HEK293 (cell line): ENCODE measurements around the gene MAN1C1.
A peak's percentile ranks its signal among the peaks of the same experiment; 100 is the strongest.

Experiments
- BCL11B ChIP-seq: fragments of 450-650 bp; formaldehyde crosslinking; IDR thresholded peaks from 2 replicates; pipeline ENCODE4 v1.5.1; 2016; ENCODE audit warnings: low read depth, missing biosample characterization, missing genetic modification characterization
- GFI1B ChIP-seq: fragments of 450-650 bp; formaldehyde crosslinking; IDR thresholded peaks from 2 replicates; pipeline ENCODE4 v1.5.1; 2016; ENCODE audit warnings: missing biosample characterization, missing genetic modification characterization
- GLIS1 ChIP-seq: fragments of 450-650 bp; formaldehyde crosslinking; IDR thresholded peaks from 2 replicates; pipeline ENCODE4 v1.5.1; 2016; ENCODE audit warnings: missing biosample characterization, missing genetic modification characterization
- HOXC10 ChIP-seq: sonication (generic); formaldehyde crosslinking; IDR thresholded peaks from 2 replicates; pipeline ENCODE4 v1.8.1; 2023; ENCODE audit warnings: mild to moderate bottlenecking, missing genetic modification reagents
- OVOL3 ChIP-seq: fragments of 450-650 bp; formaldehyde crosslinking; IDR thresholded peaks from 2 replicates; pipeline ENCODE4 v1.5.1; 2016; ENCODE audit warnings: missing biosample characterization, missing genetic modification characterization
- PRDM2 ChIP-seq: fragments of 450-650 bp; formaldehyde crosslinking; IDR thresholded peaks from 2 replicates; pipeline ENCODE4 v1.5.1; 2016; ENCODE audit warnings: missing biosample characterization, missing genetic modification characterization, borderline replicate concordance
- SCRT1 ChIP-seq: fragments of 450-650 bp; formaldehyde crosslinking; IDR thresholded peaks from 2 replicates; pipeline ENCODE4 v1.5.1; 2016; ENCODE audit warnings: missing biosample characterization, missing genetic modification characterization, borderline replicate concordance
- TCF7L2 ChIP-seq: IDR thresholded peaks from 2 replicates; pipeline ENCODE4 v1.6.1; 2011; ENCODE audit warnings: low read depth, mild to moderate bottlenecking, inconsistent platforms, low read length, moderate library complexity, borderline replicate concordance
- WT1 ChIP-seq: fragments of 450-650 bp; formaldehyde crosslinking; IDR thresholded peaks from 2 replicates; pipeline ENCODE4 v1.5.1; 2016; ENCODE audit warnings: missing biosample characterization, missing genetic modification characterization
- YY2 ChIP-seq: fragments of 450-650 bp; formaldehyde crosslinking; IDR thresholded peaks from 2 replicates; pipeline ENCODE4 v1.5.1; 2016; ENCODE audit warnings: missing biosample characterization, missing genetic modification characterization
- ZBTB1 ChIP-seq: fragments of 450-650 bp; formaldehyde crosslinking; IDR thresholded peaks from 2 replicates; pipeline ENCODE4 v1.5.1; 2016; ENCODE audit warnings: missing biosample characterization, missing genetic modification characterization
- ZNF10 ChIP-seq: fragments of 450-650 bp; formaldehyde crosslinking; IDR thresholded peaks from 2 replicates; pipeline ENCODE4 v1.5.1; 2017; ENCODE audit warnings: missing biosample characterization, missing genetic modification characterization
- ZNF19 ChIP-seq: fragments of 450-650 bp; formaldehyde crosslinking; IDR thresholded peaks from 2 replicates; pipeline ENCODE4; 2016; ENCODE audit warnings: missing biosample characterization, missing genetic modification characterization, low read depth
- ZNF221 ChIP-seq: fragments of 450-650 bp; formaldehyde crosslinking; IDR thresholded peaks from 2 replicates; pipeline ENCODE4 v1.5.1; 2017; ENCODE audit warnings: missing biosample characterization, missing genetic modification characterization, borderline replicate concordance
- ZNF266 ChIP-seq: fragments of 450-650 bp; formaldehyde crosslinking; IDR thresholded peaks from 2 replicates; pipeline ENCODE4 v1.5.1; 2016; ENCODE audit warnings: missing biosample characterization, missing genetic modification characterization, low read depth
- ZNF416 ChIP-seq: fragments of 450-650 bp; formaldehyde crosslinking; IDR thresholded peaks from 2 replicates; pipeline ENCODE4 v1.5.1; 2016; ENCODE audit warnings: missing biosample characterization, missing genetic modification characterization
- ZNF423 ChIP-seq: fragments of 450-650 bp; formaldehyde crosslinking; IDR thresholded peaks from 2 replicates; pipeline ENCODE4 v1.5.1; 2016; ENCODE audit warnings: missing biosample characterization, missing genetic modification characterization
- ZNF571 ChIP-seq: fragments of 450-650 bp; formaldehyde crosslinking; IDR thresholded peaks from 2 replicates; pipeline ENCODE4 v1.5.0; 2017; ENCODE audit warnings: missing biosample characterization, missing genetic modification characterization
- ZNF585B ChIP-seq: fragments of 450-650 bp; formaldehyde crosslinking; IDR thresholded peaks from 2 replicates; pipeline ENCODE4 v1.5.1; 2016; ENCODE audit warnings: missing biosample characterization, missing genetic modification characterization
- ZNF621 ChIP-seq: fragments of 450-650 bp; formaldehyde crosslinking; IDR thresholded peaks from 2 replicates; pipeline ENCODE4 v1.5.1; 2017; ENCODE audit warnings: missing biosample characterization, missing genetic modification characterization
- ZNF626 ChIP-seq: fragments of 450-650 bp; sonication (Bioruptor Pico); formaldehyde crosslinking; IDR thresholded peaks from 2 replicates; pipeline ENCODE4 v1.5.1; 2018; ENCODE audit warnings: missing biosample characterization, missing genetic modification characterization, inconsistent platforms
- ZNF76 ChIP-seq: fragments of 450-650 bp; formaldehyde crosslinking; IDR thresholded peaks from 2 replicates; pipeline ENCODE4; 2016; ENCODE audit warnings: low read depth, missing biosample characterization, missing genetic modification characterization, borderline replicate concordance
- ZNF792 ChIP-seq: fragments of 450-650 bp; formaldehyde crosslinking; IDR thresholded peaks from 2 replicates; pipeline ENCODE4 v1.5.1; 2016; ENCODE audit warnings: missing biosample characterization, missing genetic modification characterization
- ZSCAN23 ChIP-seq: fragments of 450-650 bp; formaldehyde crosslinking; IDR thresholded peaks from 2 replicates; pipeline ENCODE4 v1.5.1; 2016; ENCODE audit warnings: missing biosample characterization, missing genetic modification characterization
- ZSCAN30 ChIP-seq: fragments of 450-650 bp; IDR thresholded peaks from 2 replicates; pipeline ENCODE4 v1.5.1; 2018; ENCODE audit warnings: missing biosample characterization, mild to moderate bottlenecking, missing genetic modification characterization, moderate library complexity
- TF ChIP-seq, protein P1 (sequence below): fragments of 450-650 bp; formaldehyde crosslinking; IDR thresholded peaks from 2 replicates; pipeline ENCODE4 v1.5.1; 2016; ENCODE audit warnings: missing biosample characterization, missing genetic modification characterization
- TF ChIP-seq, protein P2 (sequence below): fragments of 450-650 bp; formaldehyde crosslinking; IDR thresholded peaks from 2 replicates; pipeline ENCODE4 v1.5.1; 2016; ENCODE audit warnings: missing biosample characterization, missing genetic modification characterization
- TF ChIP-seq, protein P3 (sequence below): fragments of 450-650 bp; formaldehyde crosslinking; IDR thresholded peaks from 2 replicates; pipeline ENCODE4 v1.5.1; 2016; ENCODE audit warnings: missing biosample characterization, missing genetic modification characterization

Gene MAN1C1

GRCh38 chr1:25771221-25772114, 154.9 kb downstream of the MAN1C1 start (continued):
- TF ChIP-seq ZBTB1 (no peak), ZNF792 (tag by site-specific recombination) (no peak), ZNF221 (no peak), ZNF266 (tag by site-specific recombination) (no peak), YY2 (tag by site-specific recombination) (no peak), WT1 (peak; percentile 88), SCRT1 (no peak), HOXC10 (no peak), ZNF423 (tag by site-specific recombination) (0 out of 2 replicates have a peak, but pooled peaks have one; percentile 19), TCF7L2 (peak; percentile 72), BCL11B (tag by site-specific recombination) (no peak), ZNF76 (tag by site-specific recombination) (no peak), ZNF19 (tag by site-specific recombination) (no peak), GLIS1 (peak; percentile 94), ZNF416 (tag by site-specific recombination) (no peak), ZNF585B (no peak), GFI1B (peak; percentile 88), ZNF10 (tag by site-specific recombination) (peak; percentile 51; the same call in 1 of the 2 replicates), ZNF571 (tag by site-specific recombination) (no peak), ZSCAN30 (tag by site-specific recombination) (peak; percentile 62; the same call in 1 of the 2 replicates), ZNF621 (tag by site-specific recombination) (no peak), ZSCAN23 (no peak), PRDM2 (tag by site-specific recombination) (no peak), ZNF626 (tag by site-specific recombination) (no peak), OVOL3 (no peak)
- TF ChIP-seq, protein P1, sequence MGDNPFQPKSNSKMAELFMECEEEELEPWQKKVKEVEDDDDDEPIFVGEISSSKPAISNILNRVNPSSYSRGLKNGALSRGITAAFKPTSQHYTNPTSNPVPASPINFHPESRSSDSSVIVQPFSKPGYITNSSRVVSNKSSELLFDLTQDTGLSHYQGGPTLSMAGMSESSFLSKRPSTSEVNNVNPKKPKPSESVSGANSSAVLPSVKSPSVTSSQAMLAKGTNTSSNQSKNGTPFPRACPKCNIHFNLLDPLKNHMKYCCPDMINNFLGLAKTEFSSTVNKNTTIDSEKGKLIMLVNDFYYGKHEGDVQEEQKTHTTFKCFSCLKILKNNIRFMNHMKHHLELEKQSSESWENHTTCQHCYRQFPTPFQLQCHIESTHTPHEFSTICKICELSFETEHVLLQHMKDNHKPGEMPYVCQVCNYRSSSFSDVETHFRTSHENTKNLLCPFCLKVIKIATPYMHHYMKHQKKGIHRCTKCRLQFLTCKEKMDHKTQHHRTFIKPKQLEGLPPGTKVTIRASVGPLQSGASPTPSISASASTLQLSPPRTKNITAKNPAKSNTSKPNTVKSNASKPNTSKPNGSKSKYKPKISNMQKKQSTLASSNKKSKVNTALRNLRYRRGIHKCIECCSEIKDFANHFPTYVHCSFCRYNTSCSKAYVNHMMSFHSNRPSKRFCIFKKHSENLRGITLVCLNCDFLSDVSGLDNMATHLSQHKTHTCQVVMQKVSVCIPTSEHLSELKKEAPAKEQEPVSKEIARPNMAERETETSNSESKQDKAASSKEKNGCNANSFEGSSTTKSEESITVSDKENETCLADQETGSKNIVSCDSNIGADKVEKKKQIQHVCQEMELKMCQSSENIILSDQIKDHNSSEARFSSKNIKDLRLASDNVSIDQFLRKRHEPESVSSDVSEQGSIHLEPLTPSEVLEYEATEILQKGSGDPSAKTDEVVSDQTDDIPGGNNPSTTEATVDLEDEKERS (tag by site-specific recombination): no peak
- TF ChIP-seq, protein P2, sequence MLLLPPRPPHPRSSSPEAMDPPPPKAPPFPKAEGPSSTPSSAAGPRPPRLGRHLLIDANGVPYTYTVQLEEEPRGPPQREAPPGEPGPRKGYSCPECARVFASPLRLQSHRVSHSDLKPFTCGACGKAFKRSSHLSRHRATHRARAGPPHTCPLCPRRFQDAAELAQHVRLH (tag by site-specific recombination): 0 out of 2 replicates have a peak, but pooled peaks have one; percentile 42
- TF ChIP-seq, protein P3, sequence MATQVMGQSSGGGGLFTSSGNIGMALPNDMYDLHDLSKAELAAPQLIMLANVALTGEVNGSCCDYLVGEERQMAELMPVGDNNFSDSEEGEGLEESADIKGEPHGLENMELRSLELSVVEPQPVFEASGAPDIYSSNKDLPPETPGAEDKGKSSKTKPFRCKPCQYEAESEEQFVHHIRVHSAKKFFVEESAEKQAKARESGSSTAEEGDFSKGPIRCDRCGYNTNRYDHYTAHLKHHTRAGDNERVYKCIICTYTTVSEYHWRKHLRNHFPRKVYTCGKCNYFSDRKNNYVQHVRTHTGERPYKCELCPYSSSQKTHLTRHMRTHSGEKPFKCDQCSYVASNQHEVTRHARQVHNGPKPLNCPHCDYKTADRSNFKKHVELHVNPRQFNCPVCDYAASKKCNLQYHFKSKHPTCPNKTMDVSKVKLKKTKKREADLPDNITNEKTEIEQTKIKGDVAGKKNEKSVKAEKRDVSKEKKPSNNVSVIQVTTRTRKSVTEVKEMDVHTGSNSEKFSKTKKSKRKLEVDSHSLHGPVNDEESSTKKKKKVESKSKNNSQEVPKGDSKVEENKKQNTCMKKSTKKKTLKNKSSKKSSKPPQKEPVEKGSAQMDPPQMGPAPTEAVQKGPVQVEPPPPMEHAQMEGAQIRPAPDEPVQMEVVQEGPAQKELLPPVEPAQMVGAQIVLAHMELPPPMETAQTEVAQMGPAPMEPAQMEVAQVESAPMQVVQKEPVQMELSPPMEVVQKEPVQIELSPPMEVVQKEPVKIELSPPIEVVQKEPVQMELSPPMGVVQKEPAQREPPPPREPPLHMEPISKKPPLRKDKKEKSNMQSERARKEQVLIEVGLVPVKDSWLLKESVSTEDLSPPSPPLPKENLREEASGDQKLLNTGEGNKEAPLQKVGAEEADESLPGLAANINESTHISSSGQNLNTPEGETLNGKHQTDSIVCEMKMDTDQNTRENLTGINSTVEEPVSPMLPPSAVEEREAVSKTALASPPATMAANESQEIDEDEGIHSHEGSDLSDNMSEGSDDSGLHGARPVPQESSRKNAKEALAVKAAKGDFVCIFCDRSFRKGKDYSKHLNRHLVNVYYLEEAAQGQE (tag by site-specific recombination): no peak
